Stomach smooth muscle (tissue), 2 donors: ENCODE measurements around the gene MARK4.
"Not testable (repeated sequence)": the region's sequence is repeated elsewhere in the genome, so short reads cannot be mapped to it uniquely, and the experiment has no call there.

Source experiments
- H3K27ac ChIP-seq: one replicate; pipeline ENCODE4 v1.7.0; 2013; ENCODE audit warnings: mild to moderate bottlenecking, low read length, inconsistent platforms
- H3K27me3 ChIP-seq, 2 donors: one replicate each; pipeline ENCODE4 v1.7.0; 2013; ENCODE audit warnings: low read length in 2 of 2; ENCODE audit not compliant: insufficient read depth in 2 of 2, control insufficient read depth in 1 of 2
- H3K36me3 ChIP-seq, 2 donors: one replicate each; pipeline ENCODE4 v1.7.0; 2013; ENCODE audit warnings: low read length in 2 of 2; ENCODE audit not compliant: control insufficient read depth in 2 of 2, insufficient read depth in 2 of 2
- H3K4me1 ChIP-seq: one replicate; pipeline ENCODE4 v1.7.0; 2013; ENCODE audit warnings: low read length; ENCODE audit not compliant: control insufficient read depth, insufficient read depth
- H3K4me3 ChIP-seq, 2 donors: one replicate each; pipeline ENCODE4 v1.7.0; 2013; ENCODE audit warnings: low read length in 2 of 2
- H3K9ac ChIP-seq, 2 donors: one replicate each; pipeline ENCODE4 v1.7.0; 2013; ENCODE audit warnings: low read length in 2 of 2, mild to moderate bottlenecking in 1 of 2
- H3K9me3 ChIP-seq, 2 donors: one replicate each; pipeline ENCODE4 v1.7.0; 2013; ENCODE audit warnings: low read length in 2 of 2; ENCODE audit not compliant: control insufficient read depth in 2 of 2
- donor health status: healthy.
- donor health status: Pancreatic carcinoma.

MARK4 gene

GRCh38 chr19:45254044-45254531 lies 3.0 kb downstream of the MARK4 start:
- H3K27ac ChIP-seq: no peak overlapping the region
- H3K9ac ChIP-seq: no peak overlapping the region
- H3K4me3 ChIP-seq: no peak overlapping the region
- H3K27me3 ChIP-seq: no peaks in the 10 kb centered on the region
- peaks cover 36% of the 10 kb centered on the region for H3K4me1 ChIP-seq
- peaks cover 0 to 1% of the 10 kb centered on the region in 2 donors for H3K36me3 ChIP-seq
- H3K9me3 ChIP-seq: no peaks in the 10 kb centered on the region

- Histone ChIP-seq H3K9me3 (no peaks in the 10 kb centered on the region), H3K4me1 (peaks cover 29% of the 10 kb centered on the region), H3K36me3 (peaks cover 0 to 3% of the 10 kb centered on the region in 2 donors), H3K9ac (no peak overlapping the region), H3K4me3 (no peak overlapping the region), H3K27ac (no peak overlapping the region), H3K27me3 (no peaks in the 10 kb centered on the region)
Observed at GRCh38 chr19:45255611-45256157, 4.6 kb downstream of the MARK4 start.

GRCh38 chr19:45256836-45257235 lies 5.8 kb downstream of the MARK4 start:
- peaks cover 27% of the 10 kb centered on the region for H3K4me1 ChIP-seq
- no peaks in the 10 kb centered on the region for H3K27me3 ChIP-seq
- H3K4me3 ChIP-seq: no peak overlapping the region
- no peaks in the 10 kb centered on the region for H3K9me3 ChIP-seq
- H3K36me3 ChIP-seq: peaks cover 0 to 5% of the 10 kb centered on the region in 2 donors
- no peak overlapping the region for H3K9ac ChIP-seq
- no peak overlapping the region for H3K27ac ChIP-seq

GRCh38 chr19:45258862-45259261 lies 7.8 kb downstream of the MARK4 start:
- no peak overlapping the region for H3K27ac ChIP-seq
- H3K36me3 ChIP-seq: peaks cover 2 to 5% of the 10 kb centered on the region in 2 donors
- H3K9ac ChIP-seq: no peak overlapping the region
- H3K9me3 ChIP-seq: no peaks in the 10 kb centered on the region
- H3K4me3 ChIP-seq: no peak overlapping the region
- peaks cover 6% of the 10 kb centered on the region for H3K4me1 ChIP-seq
- H3K27me3 ChIP-seq: no peaks in the 10 kb centered on the region

DNA sequence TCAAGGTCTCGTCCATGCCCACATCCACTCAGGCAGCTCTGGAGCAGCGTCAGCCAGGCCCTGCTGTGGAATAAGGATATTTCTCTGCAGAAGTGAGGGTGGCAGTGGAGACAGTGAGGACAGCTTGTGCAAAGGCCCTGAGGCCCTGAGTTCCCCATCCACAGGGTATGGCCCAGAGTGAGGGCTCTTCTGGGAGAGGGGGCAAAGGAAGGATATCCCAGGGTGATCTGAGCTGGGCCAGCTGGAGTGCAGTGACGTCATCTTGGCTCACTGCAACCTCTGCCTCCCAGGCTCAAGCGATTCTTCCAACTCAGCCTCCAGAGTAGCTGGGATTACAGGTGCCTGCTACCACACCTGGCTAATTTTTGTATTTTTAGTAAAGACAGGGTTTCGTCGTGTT lies 11.5 kb downstream of the MARK4 start:
- no peak overlapping the region for H3K4me3 ChIP-seq
- no peaks in the 10 kb centered on the region for H3K4me1 ChIP-seq
- H3K9me3 ChIP-seq: no peaks in the 10 kb centered on the region
- no peak overlapping the region for H3K27ac ChIP-seq
- H3K27me3 ChIP-seq: no peaks in the 10 kb centered on the region
- peaks cover 7 to 15% of the 10 kb centered on the region in 2 donors for H3K36me3 ChIP-seq
- no peak overlapping the region for H3K9ac ChIP-seq

GRCh38 chr19:45263013-45263412 lies 11.9 kb downstream of the MARK4 start:
- no peaks in the 10 kb centered on the region for H3K4me1 ChIP-seq
- H3K4me3 ChIP-seq: no peak overlapping the region
- H3K27me3 ChIP-seq: no peaks in the 10 kb centered on the region
- peaks cover 7 to 15% of the 10 kb centered on the region in 2 donors for H3K36me3 ChIP-seq
- no peak overlapping the region for H3K9ac ChIP-seq
- no peak overlapping the region for H3K27ac ChIP-seq
- no peaks in the 10 kb centered on the region for H3K9me3 ChIP-seq

DNA sequence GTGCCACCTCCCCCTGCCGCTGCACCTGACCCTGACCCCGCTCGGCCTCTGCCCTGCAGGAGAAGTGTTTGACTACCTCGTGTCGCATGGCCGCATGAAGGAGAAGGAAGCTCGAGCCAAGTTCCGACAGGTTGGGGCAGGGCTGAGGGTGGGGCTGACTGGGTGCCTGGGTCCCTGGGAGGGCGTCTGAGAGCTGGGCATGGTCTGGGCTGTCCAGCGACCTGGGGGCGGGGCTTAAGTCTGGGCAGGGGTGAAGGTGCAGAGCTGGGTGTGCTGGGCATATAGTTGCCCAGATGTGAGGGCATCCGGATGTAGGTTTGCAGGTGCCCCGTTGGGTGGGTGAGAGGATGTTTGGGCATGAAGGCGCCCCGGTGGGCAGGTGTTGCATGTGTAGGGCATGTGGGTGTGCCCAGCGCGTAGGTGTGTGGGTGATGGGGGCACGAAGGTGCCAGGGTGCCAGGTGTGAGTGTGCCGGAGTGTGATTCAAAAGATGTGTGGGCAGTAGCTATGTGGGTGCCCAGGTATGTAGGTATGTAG lies 13.8 kb downstream of the MARK4 start:
- Histone ChIP-seq H3K36me3 (peaks cover 7 to 12% of the 10 kb centered on the region in 2 donors), H3K9me3 (no peaks in the 10 kb centered on the region), H3K9ac (no peak overlapping the region), H3K27me3 (no peaks in the 10 kb centered on the region), H3K4me1 (no peaks in the 10 kb centered on the region), H3K27ac (no peak overlapping the region), H3K4me3 (no peak overlapping the region)

DNA sequence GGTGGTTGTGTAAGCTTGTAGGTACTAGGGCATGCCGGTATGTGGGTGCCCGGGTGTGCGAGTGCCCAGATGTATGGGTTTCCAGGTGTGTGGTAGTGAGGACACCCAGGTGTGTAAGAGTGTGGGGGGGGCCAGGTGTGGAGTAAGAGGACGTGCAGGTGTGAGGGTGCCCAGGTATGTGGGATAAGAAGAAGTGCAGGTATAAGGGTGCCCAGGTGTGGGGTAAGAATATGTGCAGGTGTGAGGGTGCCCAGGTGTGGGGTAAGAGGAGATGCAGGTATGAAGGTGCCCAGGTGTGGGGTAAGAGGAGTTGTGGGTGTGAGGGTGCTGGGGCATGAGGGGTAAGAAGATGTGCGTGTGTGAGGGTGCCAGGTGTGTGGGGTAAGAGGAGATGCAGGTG lies 14.3 kb downstream of the MARK4 start:
- H3K9me3 ChIP-seq: no peaks in the 10 kb centered on the region
- no peaks in the 10 kb centered on the region for H3K4me1 ChIP-seq
- H3K4me3 ChIP-seq: no peak overlapping the region
- H3K36me3 ChIP-seq: peaks cover 7 to 13% of the 10 kb centered on the region in 2 donors
- H3K9ac ChIP-seq: no peak overlapping the region
- no peaks in the 10 kb centered on the region for H3K27me3 ChIP-seq
- no peak overlapping the region for H3K27ac ChIP-seq

GRCh38 chr19:45267296-45267695 lies 16.2 kb downstream of the MARK4 start:
- no peak overlapping the region for H3K27ac ChIP-seq
- no peaks in the 10 kb centered on the region for H3K9me3 ChIP-seq
- no peak overlapping the region for H3K4me3 ChIP-seq
- peaks cover 19 to 21% of the 10 kb centered on the region in 2 donors for H3K36me3 ChIP-seq
- no peaks in the 10 kb centered on the region for H3K4me1 ChIP-seq
- H3K27me3 ChIP-seq: no peaks in the 10 kb centered on the region
- no peak overlapping the region for H3K9ac ChIP-seq

DNA sequence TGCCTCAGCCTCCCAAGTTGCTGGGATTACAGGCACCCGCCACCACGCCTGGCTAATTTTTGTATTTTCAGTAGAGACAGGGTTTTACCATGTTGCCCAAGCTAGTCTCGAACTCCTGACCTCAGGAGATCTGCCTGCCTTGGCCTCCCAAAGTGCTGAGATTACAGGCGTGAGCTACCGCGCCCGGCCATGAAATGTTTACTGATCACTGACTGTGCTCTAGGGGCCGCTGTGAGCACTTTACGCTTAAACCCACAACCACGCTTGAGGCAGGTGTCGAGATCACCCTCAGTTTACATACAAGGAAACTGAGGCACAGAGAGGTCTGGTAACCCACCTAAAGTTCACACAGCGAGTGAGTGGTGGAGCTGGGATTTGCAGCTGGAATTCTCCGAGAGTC lies 18.9 kb downstream of the MARK4 start:
- not testable (repeated sequence) for H3K9ac ChIP-seq, H3K27me3 ChIP-seq, H3K4me1 ChIP-seq, H3K27ac ChIP-seq, H3K4me3 ChIP-seq, H3K9me3 ChIP-seq
- H3K36me3 ChIP-seq: peaks cover 25 to 32% of the 10 kb centered on the region in 2 donors

DNA sequence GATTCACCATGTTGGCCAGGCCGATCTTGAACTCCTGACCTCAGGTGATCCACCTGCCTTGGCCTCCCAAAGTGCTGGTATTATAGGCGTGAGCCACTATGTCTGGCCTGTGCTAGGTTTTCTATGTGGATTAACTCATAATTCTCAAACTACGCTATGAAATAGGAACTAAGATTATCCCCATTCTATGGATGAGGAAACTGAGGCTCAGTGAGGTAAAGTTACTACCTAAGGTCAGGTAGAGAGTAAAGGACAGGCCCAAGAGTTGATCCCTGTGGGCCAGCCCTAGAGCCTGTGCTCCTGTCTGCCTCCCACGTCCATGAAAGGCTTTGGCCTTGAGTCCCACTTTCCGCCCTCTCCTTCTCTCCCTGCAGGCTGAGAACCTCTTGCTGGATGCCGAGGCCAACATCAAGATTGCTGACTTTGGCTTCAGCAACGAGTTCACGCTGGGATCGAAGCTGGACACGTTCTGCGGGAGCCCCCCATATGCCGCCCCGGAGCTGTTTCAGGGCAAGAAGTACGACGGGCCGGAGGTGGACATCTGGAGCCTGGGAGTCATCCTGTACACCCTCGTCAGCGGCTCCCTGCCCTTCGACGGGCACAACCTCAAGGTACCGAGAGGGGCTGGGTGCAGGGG lies 20.1 kb downstream of the MARK4 start:
- peaks cover 25 to 26% of the 10 kb centered on the region in 2 donors for H3K36me3 ChIP-seq
- H3K27me3 ChIP-seq: no peaks in the 10 kb centered on the region
- H3K4me1 ChIP-seq: no peaks in the 10 kb centered on the region
- H3K9me3 ChIP-seq: no peaks in the 10 kb centered on the region
- H3K9ac ChIP-seq: no peak overlapping the region
- no peak overlapping the region for H3K27ac ChIP-seq
- H3K4me3 ChIP-seq: no peak overlapping the region
